Measurements from ENCODE around the gene ACER1.

The ACER1 gene, protein sequence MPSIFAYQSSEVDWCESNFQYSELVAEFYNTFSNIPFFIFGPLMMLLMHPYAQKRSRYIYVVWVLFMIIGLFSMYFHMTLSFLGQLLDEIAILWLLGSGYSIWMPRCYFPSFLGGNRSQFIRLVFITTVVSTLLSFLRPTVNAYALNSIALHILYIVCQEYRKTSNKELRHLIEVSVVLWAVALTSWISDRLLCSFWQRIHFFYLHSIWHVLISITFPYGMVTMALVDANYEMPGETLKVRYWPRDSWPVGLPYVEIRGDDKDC

GRCh38 chr19:6333439-6333838, at the start of gene ACER1:
Gene ACER1, minus strand, starts transcription at chr19:6333612. Its CDS starts 61 bp downstream, at chr19:6333551.
- no peak for TF ChIP-seq CTCF (IDR thresholded peaks at IDR 0.05; ENCODE audit: insufficient read depth, low read depth, low read length, missing control alignments)
- peak; percentile 56 for DNase-seq (ENCODE audit: low read depth)
- no peak within 1 kb of the TSS for H3K4me3 ChIP-seq (ENCODE audit: low read length)

DNA sequence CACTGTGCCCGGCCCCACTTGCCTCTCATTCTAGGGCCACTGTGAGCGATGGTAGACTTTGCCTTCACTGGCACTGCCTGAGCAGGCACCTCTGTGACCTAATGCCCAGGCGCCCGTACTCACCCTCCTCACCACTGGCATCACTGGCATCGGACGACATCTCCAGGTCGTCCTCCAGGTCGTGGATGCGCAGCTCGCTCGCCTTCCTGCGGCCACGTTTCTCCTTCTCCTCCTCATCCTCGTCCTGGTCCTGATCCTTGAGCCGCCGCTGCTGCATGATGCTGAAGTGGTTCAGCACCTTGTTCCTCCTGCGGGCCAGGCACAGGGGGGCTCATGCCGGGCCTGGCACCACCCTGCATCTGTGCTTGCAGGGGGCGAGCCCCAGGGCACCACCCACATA, 49.8 kb upstream of the ACER1 start:
- no peak for DNase-seq (ENCODE audit: low read depth)
- no peak for TF ChIP-seq CTCF (IDR thresholded peaks at IDR 0.05; ENCODE audit: insufficient read depth, low read depth, low read length, missing control alignments)
- no peak overlapping the region for H3K4me3 ChIP-seq (ENCODE audit: low read length)

- no peak for TF ChIP-seq CTCF (IDR thresholded peaks at IDR 0.05; ENCODE audit: insufficient read depth, low read depth, low read length, missing control alignments)
- DNase-seq (ENCODE audit: low read depth): no peak
- no peak overlapping the region for H3K4me3 ChIP-seq (ENCODE audit: low read length)
Observed at GRCh38 chr19:6381030-6381750, 47.8 kb upstream of the ACER1 start.

GRCh38 chr19:6379744-6380143, 46.3 kb upstream of the ACER1 start:
- H3K4me3 ChIP-seq (ENCODE audit: low read length): no peak overlapping the region
- no peak for DNase-seq (ENCODE audit: low read depth)
- TF ChIP-seq CTCF (IDR thresholded peaks at IDR 0.05; ENCODE audit: insufficient read depth, low read depth, low read length, missing control alignments): no peak

- no peak for DNase-seq (ENCODE audit: low read depth)
- no peak overlapping the region for H3K4me3 ChIP-seq (ENCODE audit: low read length)
- TF ChIP-seq CTCF (IDR thresholded peaks at IDR 0.05; ENCODE audit: insufficient read depth, low read depth, low read length, missing control alignments): no peak
Observed at GRCh38 chr19:6378486-6378885, 45.1 kb upstream of the ACER1 start.

GRCh38 chr19:6378041-6378440, 44.6 kb upstream of the ACER1 start:
- DNase-seq (ENCODE audit: low read depth): no peak

More at GRCh38 chr19:6378041-6378440, 44.6 kb upstream of the ACER1 start:
- TF ChIP-seq CTCF (IDR thresholded peaks at IDR 0.05; ENCODE audit: insufficient read depth, low read depth, low read length, missing control alignments): no peak
- H3K4me3 ChIP-seq (ENCODE audit: low read length): no peak overlapping the region
